Hepatocyte (in vitro differentiated cells): ENCODE measurements around the gene SLC7A9. TPM values are rescaled to one million over a fixed set of nuclear protein-coding genes. Genes with fewer than 3 reads are reported as not detected.
A peak's percentile ranks its signal among the peaks of the same experiment; 100 is the strongest.
"Not testable (repeated sequence)": the region's sequence is repeated elsewhere in the genome, so short reads cannot be mapped to it uniquely, and the experiment has no call there.

Experiments
- DNase-seq: peaks from one replicate; pipeline ENCODE4 v3.0.0-alpha.2; 2016; ENCODE audit warnings: low spot score
- H2AFZ ChIP-seq: fragments of 200-600 bp; sonication (generic); 2 replicates; pipeline ENCODE4 v1.6.0; 2016; ENCODE audit warnings: antibody characterized with exemption, mild to moderate bottlenecking
- H3K27ac ChIP-seq: fragments of 200-600 bp; sonication (generic); 2 replicates; pipeline ENCODE4 v1.5.1; 2016; ENCODE audit warnings: mild to moderate bottlenecking
- H3K27me3 ChIP-seq: fragments of 200-600 bp; sonication (generic); 2 replicates; pipeline ENCODE4 v1.6.1; 2016
- H3K36me3 ChIP-seq: fragments of 200-600 bp; sonication (generic); replicated peaks from 2 replicates; pipeline ENCODE4 v1.5.1; 2016; ENCODE audit warnings: low read depth; ENCODE audit not compliant: insufficient read depth
- H3K4me1 ChIP-seq: fragments of 200-600 bp; sonication (generic); 2 replicates; pipeline ENCODE4 v1.5.1; 2016; ENCODE audit warnings: mild to moderate bottlenecking, moderate library complexity; ENCODE audit not compliant: insufficient read depth
- H3K4me2 ChIP-seq: fragments of 200-600 bp; sonication (generic); 2 replicates; pipeline ENCODE4 v1.6.0; 2016
- H3K4me3 ChIP-seq: fragments of 200-600 bp; sonication (generic); 2 replicates; pipeline ENCODE4 v1.5.1; 2016; ENCODE audit warnings: mild to moderate bottlenecking
- H3K79me2 ChIP-seq: fragments of 200-600 bp; sonication (generic); 2 replicates; pipeline ENCODE4 v1.6.0; 2017; ENCODE audit warnings: mild to moderate bottlenecking
- H3K9me2 ChIP-seq: fragments of 200-600 bp; sonication (generic); replicated peaks from 2 replicates; pipeline ENCODE4 v1.6.0; 2017; ENCODE audit warnings: mild to moderate bottlenecking; ENCODE audit not compliant: insufficient read depth
- H3K9me3 ChIP-seq: fragments of 200-600 bp; sonication (generic); 2 replicates; pipeline ENCODE4 v1.5.1; 2016; ENCODE audit warnings: low read depth, mild to moderate bottlenecking
- H4K20me1 ChIP-seq: fragments of 200-600 bp; sonication (generic); 2 replicates; pipeline ENCODE4 v1.6.0; 2016; ENCODE audit warnings: mild to moderate bottlenecking; ENCODE audit not compliant: insufficient read depth, poor library complexity, severe bottlenecking
- EZH2 ChIP-seq: fragments of 200-600 bp; sonication (generic); IDR thresholded peaks from 2 replicates; pipeline ENCODE4 v1.6.1; 2016; ENCODE audit warnings: antibody characterized with exemption, mild to moderate bottlenecking, borderline replicate concordance
- EZH2phosphoT487 ChIP-seq: fragments of 200-600 bp; sonication (generic); IDR thresholded peaks from one replicate; pipeline ENCODE4 v1.6.1; 2018; ENCODE audit warnings: antibody characterized with exemption, mild to moderate bottlenecking, low read depth, moderate library complexity; ENCODE audit not compliant: unreplicated experiment, severe bottlenecking
- WGBS: methylation state at CpG from one replicate; pipeline ENCODE4 v1.1.6; 2016; ENCODE audit warnings: low lambda C conversion rate; ENCODE audit errors: missing lambda C conversion rate; 5-methylcytosine and 5-hydroxymethylcytosine counted together
- polyA plus RNA-seq: library from polyadenylated mRNA; unstranded; fragments of >200 nt; fragmentation: Nextera tagmentation; extraction: Ambion mirVana; gene quantifications from 2 replicates; pipeline ENCODE4 v1.2.1, GENCODE V29; 2016
- total RNA-seq: library from RNA; depleted of rRNA; stranded (reverse); fragments of >200 nt; gene quantifications from 2 replicates; pipeline ENCODE4 v1.2.3, GENCODE V29; 2014
- TF ChIP-seq, protein P1 (sequence below): fragments of 200-600 bp; sonication (generic); IDR thresholded peaks from 2 replicates; pipeline ENCODE4 v1.5.1; 2016; ENCODE audit warnings: antibody characterized with exemption, mild to moderate bottlenecking; ENCODE audit not compliant: poor library complexity

The SLC7A9 gene
- total and polyA plus RNA-seq, 2 experiments from 2014 or later: 7.6 to 9.6 TPM

DNA sequence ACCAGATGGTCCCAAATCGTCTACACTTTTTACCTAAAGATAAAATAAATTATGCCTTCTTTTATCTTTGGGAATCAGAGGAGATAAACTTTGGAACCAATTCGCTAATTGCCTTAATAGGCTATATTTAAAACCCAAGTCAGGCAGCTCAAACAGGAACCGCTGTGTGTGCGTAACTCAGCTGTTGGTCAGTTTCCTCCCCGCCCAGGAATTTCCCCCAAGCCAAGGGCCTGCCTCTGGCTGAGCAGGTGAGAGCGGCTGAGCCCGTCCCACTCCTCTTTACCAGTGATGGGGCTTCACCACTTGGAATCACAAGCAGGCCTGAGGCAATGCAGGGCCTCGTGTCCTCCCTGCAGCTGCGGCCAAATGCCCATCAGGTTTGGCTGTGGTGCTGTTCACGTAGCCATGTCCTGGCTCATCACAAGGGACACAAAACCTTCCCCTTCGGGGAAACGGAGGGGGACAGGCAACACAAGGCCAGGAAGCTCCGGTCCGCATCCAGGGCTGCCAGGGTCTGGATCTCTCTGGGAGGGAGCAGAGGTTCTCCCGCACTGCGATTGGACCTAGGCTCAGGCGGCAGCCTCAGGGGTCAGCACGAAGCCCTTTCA is 503 bp upstream of the SLC7A9 start:
- Histone ChIP-seq H3K36me3 (no peaks in the 10 kb centered on the region), H3K27me3 (no peaks in the 10 kb centered on the region), H3K9me3 (no peaks in the 10 kb centered on the region), H2AFZ (no peak overlapping the region), H3K4me1 (peaks cover 6% of the 10 kb centered on the region), H4K20me1 (no peaks in the 10 kb centered on the region), H3K27ac (peak overlapping the region; percentile 93), H3K9me2 (no peaks in the 10 kb centered on the region), H3K4me3 (no peak overlapping the region), H3K4me2 (peak overlapping the region; percentile 34), H3K79me2 (no peaks in the 10 kb centered on the region)
- TF ChIP-seq EZH2phosphoT487 (no peak), EZH2 (no peak)
- TF ChIP-seq, protein P1, sequence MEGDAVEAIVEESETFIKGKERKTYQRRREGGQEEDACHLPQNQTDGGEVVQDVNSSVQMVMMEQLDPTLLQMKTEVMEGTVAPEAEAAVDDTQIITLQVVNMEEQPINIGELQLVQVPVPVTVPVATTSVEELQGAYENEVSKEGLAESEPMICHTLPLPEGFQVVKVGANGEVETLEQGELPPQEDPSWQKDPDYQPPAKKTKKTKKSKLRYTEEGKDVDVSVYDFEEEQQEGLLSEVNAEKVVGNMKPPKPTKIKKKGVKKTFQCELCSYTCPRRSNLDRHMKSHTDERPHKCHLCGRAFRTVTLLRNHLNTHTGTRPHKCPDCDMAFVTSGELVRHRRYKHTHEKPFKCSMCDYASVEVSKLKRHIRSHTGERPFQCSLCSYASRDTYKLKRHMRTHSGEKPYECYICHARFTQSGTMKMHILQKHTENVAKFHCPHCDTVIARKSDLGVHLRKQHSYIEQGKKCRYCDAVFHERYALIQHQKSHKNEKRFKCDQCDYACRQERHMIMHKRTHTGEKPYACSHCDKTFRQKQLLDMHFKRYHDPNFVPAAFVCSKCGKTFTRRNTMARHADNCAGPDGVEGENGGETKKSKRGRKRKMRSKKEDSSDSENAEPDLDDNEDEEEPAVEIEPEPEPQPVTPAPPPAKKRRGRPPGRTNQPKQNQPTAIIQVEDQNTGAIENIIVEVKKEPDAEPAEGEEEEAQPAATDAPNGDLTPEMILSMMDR: no peak
- WGBS: 67% methylated on average over 18 of the region's 18 CpGs
- DNase-seq: peak; percentile 70

DNA sequence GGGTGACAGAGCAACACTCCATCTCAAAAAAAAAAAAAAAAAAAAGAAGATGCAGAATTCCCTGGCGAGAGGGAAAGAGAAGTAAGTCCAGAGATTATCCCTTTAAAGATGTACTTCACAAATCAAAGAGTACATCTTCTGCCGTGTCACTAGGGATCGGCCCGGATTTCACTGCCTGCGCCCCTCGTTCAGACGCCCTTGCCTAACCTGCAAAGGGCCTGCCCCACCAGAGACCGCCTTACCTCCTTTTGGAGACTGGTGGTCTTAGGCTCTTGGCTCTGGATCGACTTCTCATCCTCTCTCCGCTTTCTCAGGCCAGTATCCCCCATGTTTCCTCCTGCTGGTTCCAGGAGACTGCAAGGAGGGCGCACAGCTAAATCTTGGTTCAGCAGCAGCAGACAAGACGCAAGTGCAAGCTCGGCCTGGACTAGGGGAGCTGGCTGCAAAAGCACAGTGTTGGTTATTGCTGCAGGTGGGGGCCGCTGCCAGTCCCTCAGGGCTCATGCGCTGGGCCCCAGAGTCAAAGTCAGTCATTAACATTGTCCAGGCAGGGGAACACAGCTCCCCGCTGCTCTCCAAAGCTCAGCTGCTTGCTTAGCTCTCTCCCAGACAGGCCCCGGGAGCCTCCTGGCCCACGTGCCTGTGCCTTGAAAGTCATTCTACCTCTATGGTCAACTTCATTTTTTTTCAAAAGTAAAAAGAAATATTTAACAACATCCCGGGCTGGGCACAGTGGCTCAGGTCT is 1.2 kb downstream of the SLC7A9 start:
- DNase-seq: no peak
- H3K9me2 ChIP-seq: no peaks in the 10 kb centered on the region
- H3K79me2 ChIP-seq: no peaks in the 10 kb centered on the region
- no peaks in the 10 kb centered on the region for H3K9me3 ChIP-seq
- H3K4me3 ChIP-seq: no peak overlapping the region
- H3K4me2 ChIP-seq: peak overlapping the region; percentile 34
- H2AFZ ChIP-seq: no peak overlapping the region
- WGBS: 86% methylated on average over 19 of the region's 19 CpGs
- H4K20me1 ChIP-seq: no peaks in the 10 kb centered on the region
- H3K27ac ChIP-seq: peak overlapping the region; percentile 34
- TF ChIP-seq, protein P1: no peak
- TF ChIP-seq EZH2phosphoT487 (no peak), EZH2 (no peak)
- no peaks in the 10 kb centered on the region for H3K27me3 ChIP-seq
- no peaks in the 10 kb centered on the region for H3K36me3 ChIP-seq
- peaks cover 6% of the 10 kb centered on the region for H3K4me1 ChIP-seq

DNA sequence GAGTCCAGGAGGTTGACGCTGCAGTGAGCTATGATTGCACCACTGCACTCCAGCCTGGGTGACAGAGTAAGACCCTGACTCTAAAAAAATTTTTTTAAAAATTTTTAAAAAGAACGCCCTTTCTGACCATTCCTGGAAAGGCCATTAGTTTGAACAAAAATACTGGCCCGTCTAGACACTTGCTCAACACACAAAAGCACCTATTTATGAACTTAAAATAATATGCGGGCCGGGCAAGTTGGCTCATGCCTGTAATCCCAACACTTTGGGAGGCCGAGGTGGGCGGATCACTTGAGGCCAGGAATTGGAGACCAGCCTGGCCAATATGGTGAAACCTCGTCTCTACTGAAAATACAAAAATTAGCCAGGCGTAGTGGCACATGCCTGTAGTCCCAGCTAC is 2.1 kb downstream of the SLC7A9 start:
- not testable (repeated sequence) for H4K20me1 ChIP-seq, H3K9me3 ChIP-seq, H3K27ac ChIP-seq, H3K27me3 ChIP-seq, H3K4me3 ChIP-seq, H2AFZ ChIP-seq, H3K4me1 ChIP-seq, DNase-seq, H3K4me2 ChIP-seq, H3K79me2 ChIP-seq, H3K9me2 ChIP-seq, H3K36me3 ChIP-seq
- WGBS: 97% methylated on average over 9 of the region's 9 CpGs

- WGBS: 92% methylated on average over 12 of the region's 12 CpGs
- Histone ChIP-seq H3K9me3 (no peaks in the 10 kb centered on the region), H4K20me1 (no peaks in the 10 kb centered on the region), H3K4me1 (peaks cover 6% of the 10 kb centered on the region), H3K4me3 (no peak overlapping the region), H3K79me2 (no peaks in the 10 kb centered on the region), H2AFZ (no peak overlapping the region), H3K27ac (no peak overlapping the region), H3K36me3 (no peaks in the 10 kb centered on the region), H3K4me2 (no peak overlapping the region), H3K27me3 (no peaks in the 10 kb centered on the region), H3K9me2 (no peaks in the 10 kb centered on the region)
- TF ChIP-seq EZH2 (no peak), EZH2phosphoT487 (no peak)
- TF ChIP-seq, protein P1: no peak
- DNase-seq: no peak
Measured at GRCh38 chr19:32866564-32867265, 2.9 kb downstream of the SLC7A9 start.
